Stimulated activated CD4-positive, alpha-beta T cell treated with anti-CD3 and anti-CD28 coated beads, TNF-alpha, amount 100 ng/mL, for 48 hours (primary cell): ENCODE results near the gene ARFGEF3.

Experiments used
- DNase-seq, 3 donors: peaks; one replicate each; pipeline ENCODE4 v3.0.0-alpha.2; 2020; ENCODE audit warnings: low read depth in 3 of 3

The ARFGEF3 gene

GRCh38 chr6:138307352-138307751, 145.6 kb downstream of the ARFGEF3 start:
- DNase-seq: no peak

GRCh38 chr6:138307816-138308730, 146.3 kb downstream of the ARFGEF3 start:
- DNase-seq: no peak

GRCh38 chr6:138308731-138309110, 147.0 kb downstream of the ARFGEF3 start:
- DNase-seq: no peak

GRCh38 chr6:138309695-138310094, 148.0 kb downstream of the ARFGEF3 start:
- DNase-seq: no peak

DNA sequence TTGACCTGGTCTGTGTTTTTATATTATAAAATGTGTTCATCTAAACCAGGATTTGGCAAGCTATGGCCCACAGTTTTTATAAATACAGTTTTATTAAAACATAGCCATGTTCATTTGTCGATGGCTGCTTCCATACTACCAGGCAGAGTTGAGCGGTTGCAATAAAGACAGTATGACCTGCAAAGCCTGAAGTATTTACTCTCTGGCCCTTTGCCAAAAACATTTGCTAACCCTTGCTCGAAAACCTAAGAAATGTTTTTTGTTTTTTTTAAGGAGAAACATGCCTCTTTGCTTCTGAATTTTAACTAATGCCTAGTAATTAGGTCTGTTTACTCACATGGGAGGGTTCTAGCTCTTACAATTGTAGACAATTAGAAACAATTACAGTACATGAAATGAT, 148.6 kb downstream of the ARFGEF3 start:
- DNase-seq: no peak

DNA sequence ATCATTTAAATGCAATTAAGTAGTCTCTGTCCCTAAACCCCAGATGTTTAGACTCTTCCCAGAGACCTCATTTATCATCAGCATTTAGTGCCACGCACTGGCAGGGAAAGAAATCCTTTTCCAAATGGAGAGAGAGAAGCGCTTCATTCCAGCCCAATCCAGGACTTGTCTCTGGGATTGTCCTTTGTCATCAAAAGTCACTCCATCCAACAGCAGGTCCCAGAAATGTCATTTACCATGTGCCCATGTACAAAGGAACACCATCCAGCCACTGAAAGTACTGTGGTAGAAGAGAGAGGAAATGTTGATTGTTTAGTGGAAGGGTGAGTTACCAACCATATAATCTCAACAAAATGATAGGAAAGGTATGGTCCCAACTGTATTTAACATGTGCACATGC, 149.1 kb downstream of the ARFGEF3 start:
- no peak for DNase-seq

GRCh38 chr6:138311268-138311667, 149.5 kb downstream of the ARFGEF3 start:
- no peak for DNase-seq

GRCh38 chr6:138318741-138319375, 157.1 kb downstream of the ARFGEF3 start:
- DNase-seq: no peak

DNA sequence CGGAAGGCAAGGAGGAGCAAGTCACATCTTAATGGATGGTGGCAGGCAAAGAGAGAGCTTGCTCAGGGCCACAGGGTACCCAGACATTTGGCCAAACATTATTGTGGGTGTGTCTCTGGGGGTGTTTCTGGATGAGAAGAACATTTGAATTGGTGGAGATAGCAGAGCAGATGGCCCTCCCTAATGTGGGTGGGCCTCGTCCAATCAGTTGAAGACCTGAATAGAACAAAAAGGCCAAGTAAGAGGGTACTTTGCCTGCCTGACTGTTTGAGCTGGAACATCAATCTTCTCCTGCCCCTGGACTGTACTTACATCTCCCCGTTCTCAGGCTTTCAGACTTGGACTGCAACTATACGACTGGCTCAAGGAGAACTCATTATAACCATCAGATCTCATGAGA, 160.2 kb downstream of the ARFGEF3 start:
- DNase-seq: no peak

DNA sequence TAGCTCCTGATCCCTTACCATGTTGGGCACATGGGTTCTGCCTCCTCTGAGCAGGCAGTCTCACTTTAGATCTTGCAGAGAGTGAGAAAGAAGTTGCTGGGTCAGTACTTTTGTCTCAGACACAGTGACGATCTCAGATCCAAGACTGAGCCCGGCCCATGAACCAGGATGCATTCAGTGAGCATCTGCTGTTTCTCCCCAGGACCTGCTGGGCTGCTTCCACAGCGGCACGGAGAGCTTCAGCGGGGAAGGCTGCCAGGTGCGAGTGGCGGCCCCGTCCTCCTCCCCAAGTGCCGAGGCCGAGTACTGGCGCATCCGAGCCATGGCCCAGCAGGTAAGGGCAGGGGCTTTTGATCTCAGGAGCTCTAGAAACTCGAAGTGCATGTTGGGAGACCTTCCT, 162.1 kb downstream of the ARFGEF3 start:
- DNase-seq: no peak

GRCh38 chr6:138328210-138328609, 166.5 kb downstream of the ARFGEF3 start:
- DNase-seq: no peak

- DNase-seq: no peak
Observed at GRCh38 chr6:138330763-138331162, 169.0 kb downstream of the ARFGEF3 start.

DNA sequence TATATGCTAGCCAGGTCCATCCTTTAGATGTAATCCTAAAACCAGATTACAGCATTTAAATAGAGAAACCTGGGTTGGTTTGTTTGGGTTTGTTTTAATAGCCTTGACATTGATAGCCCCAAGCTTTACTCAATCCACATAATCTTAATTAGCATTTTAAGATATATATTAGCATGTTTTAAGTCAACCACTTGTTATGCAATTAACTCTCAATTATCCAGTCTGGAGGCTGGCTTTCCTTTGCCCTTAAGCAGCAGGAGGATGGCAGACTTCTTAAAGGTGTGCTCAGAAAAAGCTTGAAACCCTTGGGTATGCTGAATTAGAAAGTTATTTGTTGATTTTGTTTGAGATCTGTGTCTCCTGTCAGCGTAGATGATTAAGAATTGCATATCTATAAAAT, 169.7 kb downstream of the ARFGEF3 start:
- no peak for DNase-seq

- DNase-seq: no peak
Observed at GRCh38 chr6:138331984-138332383, 170.2 kb downstream of the ARFGEF3 start.

GRCh38 chr6:138334000-138334399, 172.3 kb downstream of the ARFGEF3 start:
- DNase-seq: no peak

GRCh38 chr6:138334963-138335362, 173.2 kb downstream of the ARFGEF3 start:
- DNase-seq: no peak

DNA sequence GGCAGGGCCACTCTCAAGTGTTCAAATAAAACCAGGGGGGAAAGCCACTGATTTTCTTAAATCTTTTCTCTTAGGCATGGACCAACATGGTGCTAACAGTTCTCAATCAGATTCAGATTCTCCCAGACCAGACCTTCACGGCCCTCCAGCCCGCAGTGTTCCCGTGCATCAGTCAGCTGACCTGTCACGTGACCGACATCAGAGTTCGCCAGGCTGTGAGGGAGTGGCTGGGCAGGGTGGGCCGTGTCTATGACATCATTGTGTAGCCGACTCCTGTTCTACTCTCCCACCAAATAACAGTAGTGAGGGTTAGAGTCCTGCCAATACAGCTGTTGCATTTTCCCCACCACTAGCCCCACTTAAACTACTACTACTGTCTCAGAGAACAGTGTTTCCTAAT, 174.5 kb downstream of the ARFGEF3 start:
- DNase-seq: no peak

DNA sequence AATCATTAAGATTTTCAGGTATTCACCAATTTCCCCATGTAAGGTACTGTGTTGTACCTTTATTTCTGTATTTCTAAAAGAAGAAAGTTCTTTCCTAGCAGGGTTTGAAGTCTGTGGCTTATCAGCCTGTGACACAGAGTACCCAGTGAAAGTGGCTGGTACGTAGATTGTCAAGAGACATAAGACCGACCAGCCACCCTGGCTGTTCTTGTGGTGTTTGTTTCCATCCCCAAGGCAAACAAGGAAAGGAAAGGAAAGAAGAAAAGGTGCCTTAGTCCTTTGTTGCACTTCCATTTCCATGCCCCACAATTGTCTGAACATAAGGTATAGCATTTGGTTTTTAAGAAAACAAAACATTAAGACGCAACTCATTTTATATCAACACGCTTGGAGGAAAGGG, 175.3 kb downstream of the ARFGEF3 start:
- no peak for DNase-seq

GRCh38 chr6:138339024-138339423, 177.3 kb downstream of the ARFGEF3 start:
- DNase-seq: no peak

- DNase-seq: no peak
Observed at GRCh38 chr6:138341176-138341575, 179.4 kb downstream of the ARFGEF3 start.

GRCh38 chr6:138343112-138343511, 181.4 kb downstream of the ARFGEF3 start:
- DNase-seq: no peak

GRCh38 chr6:138345565-138346285, 184.0 kb downstream of the ARFGEF3 start:
- no peak for DNase-seq
